ENCODE results near the gene RNFT2. TPM values are rescaled to one million over a fixed set of nuclear protein-coding genes. Genes with fewer than 3 reads are reported as not detected.

RNFT2 gene
- under 1 TPM; 0.22 to 0.64 (median 0.50) TPM for total RNA-seq
- polyA plus RNA-seq = under 1 TPM; 0.04 to 0.36 (median 0.34) TPM
- long read RNA-seq, donor 1 = 0 reads
- long read RNA-seq, donor 2, partial matches to known transcripts = 0 of 1 reads
- long read RNA-seq, donor 2, other reads (novel, unspliced or antisense) = 1 of 1 reads

- WGBS, 3 donors = 0 to 1% (median 1%) methylated on average over 53 to 80 of the region's 80 CpGs
- peak within 1 kb of the TSS; percentile 78 for H3K27ac ChIP-seq
- intact Hi-C loops (cut with DNase I) = loop anchor here (2.0 to 5.0 kb wide), 2 partner anchors 79 to 83 kb away; no protein-coding TSS in a partner anchor
- H3K27me3 ChIP-seq (ENCODE audit: insufficient read depth in 3 of 3, low read length in 2 of 3) = no peaks in the 10 kb centered on the region
- peak within 1 kb of the TSS; percentile 86 for H3K4me3 ChIP-seq
- H3K9me3 ChIP-seq = no peaks in the 10 kb centered on the region
- peaks cover 0 to 26% of the 10 kb centered on the region in 2 donors for H3K36me3 ChIP-seq (ENCODE audit: insufficient read depth in 1 of 2, low read depth in 1 of 2)
- peaks cover 13% of the 10 kb centered on the region for H3K4me1 ChIP-seq
- peak; percentile 99 for DNase-seq
- TF ChIP-seq CTCF (IDR thresholded peaks at IDR 0.05) = no peak
- ATAC-seq = peak; percentile 100
Measured at GRCh38 chr12:116737774-116738657, at the start of gene RNFT2, which contains the start of gene SPRING1. RNFT2 (plus strand) TSS chr12:116738315; CDS start chr12:116740498, 2,183 bp downstream. SPRING1 (minus strand) TSS chr12:116738069; CDS start chr12:116737900, 169 bp downstream.

DNA sequence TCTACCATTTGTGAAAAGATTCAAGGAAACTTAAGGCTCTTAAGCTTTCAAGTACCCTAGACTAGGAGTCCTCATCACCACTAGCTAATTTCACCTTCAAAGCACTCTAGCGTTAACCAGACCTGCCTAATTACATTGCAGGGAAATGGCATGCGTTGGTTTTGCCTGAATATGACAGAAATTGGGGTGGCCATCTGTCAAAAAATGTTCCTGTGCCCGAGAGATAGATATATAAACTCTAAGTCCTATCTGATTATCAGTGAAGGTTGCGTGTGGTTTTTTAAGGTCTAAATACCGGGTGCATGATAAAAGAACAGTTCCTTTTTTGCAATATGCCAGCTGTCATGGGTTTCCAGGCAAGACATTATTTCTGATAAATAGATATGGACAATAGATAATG lies 48.6 kb upstream of the RNFT2 start:
- WGBS, 3 donors = 71 to 79% (median 78%) methylated on average over 5 of the region's 5 CpGs
- no peak for ATAC-seq

DNA sequence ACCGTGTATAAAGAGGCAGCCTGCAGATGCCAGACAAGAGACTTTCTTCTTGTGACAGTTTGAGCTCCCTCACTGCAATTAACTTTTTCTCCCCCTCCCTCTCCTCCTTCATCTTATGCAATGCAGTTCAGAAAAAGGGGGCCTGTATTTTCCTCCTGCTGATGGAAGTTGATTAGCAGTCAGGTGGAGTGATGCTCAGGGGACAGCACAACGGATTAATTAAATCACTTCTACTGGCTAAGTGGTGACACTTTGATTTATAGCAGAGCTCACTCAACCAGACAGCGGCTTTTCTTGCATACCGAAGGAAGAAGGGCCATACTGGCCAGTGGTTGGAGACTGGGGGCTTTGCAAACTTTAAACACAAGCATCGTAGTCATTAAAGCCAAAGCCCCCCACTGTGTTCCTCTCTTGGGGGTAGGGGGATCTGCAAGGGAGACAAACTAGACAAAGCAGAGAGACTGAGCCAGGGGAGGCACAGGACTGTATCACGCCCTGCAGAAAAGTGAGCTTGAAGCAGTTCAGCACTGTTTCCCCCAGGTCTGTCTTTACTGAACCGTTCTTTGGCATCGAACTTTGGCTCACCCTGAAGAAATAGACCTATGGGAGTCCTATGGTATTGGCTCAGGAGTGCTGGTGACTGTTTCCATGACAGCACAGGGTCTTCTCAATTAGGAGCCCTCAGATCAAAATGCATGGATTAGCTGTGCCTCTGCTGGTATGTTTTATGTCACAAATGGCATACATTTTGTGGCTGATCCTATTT lies 48.0 kb upstream of the RNFT2 start:
- DNase-seq (no peak), ATAC-seq (no peak)
- intact Hi-C loops (cut with DNase I) = no loop called here
- Histone ChIP-seq H3K4me3 (no peak overlapping the region), H3K27me3 (ENCODE audit: insufficient read depth in 3 of 3, low read length in 2 of 3) (peaks cover 4 to 19% (median 11%) of the 10 kb centered on the region in 3 donors), H3K36me3 (ENCODE audit: insufficient read depth in 1 of 2, low read depth in 1 of 2) (no peaks in the 10 kb centered on the region), H3K9me3 (no peaks in the 10 kb centered on the region), H3K27ac (no peak overlapping the region), H3K4me1 (no peaks in the 10 kb centered on the region)
- TF ChIP-seq CTCF (IDR thresholded peaks at IDR 0.05) = no peak
- WGBS, 3 donors = 44 to 52% (median 44%) methylated on average over 8 of the region's 8 CpGs

More for the DNA sequence above, 48.6 kb upstream of the RNFT2 start:
- H3K4me3 ChIP-seq = no peak overlapping the region
- no peaks in the 10 kb centered on the region for H3K36me3 ChIP-seq (ENCODE audit: insufficient read depth in 1 of 2, low read depth in 1 of 2)
- H3K4me1 ChIP-seq = no peaks in the 10 kb centered on the region
- no peak for TF ChIP-seq CTCF (IDR thresholded peaks at IDR 0.05)
- no peak overlapping the region for H3K27ac ChIP-seq
- H3K9me3 ChIP-seq = no peaks in the 10 kb centered on the region
- no peak for DNase-seq
- intact Hi-C loops (cut with DNase I) = no loop called here
- peaks cover 4 to 19% (median 8%) of the 10 kb centered on the region in 3 donors for H3K27me3 ChIP-seq (ENCODE audit: insufficient read depth in 3 of 3, low read length in 2 of 3)

- 94 to 97% (median 94%) methylated on average over 7 of the region's 7 CpGs for WGBS, 3 donors
- DNase-seq (no peak), ATAC-seq (no peak)
- Histone ChIP-seq H3K36me3 (ENCODE audit: insufficient read depth in 1 of 2, low read depth in 1 of 2) (no peaks in the 10 kb centered on the region), H3K9me3 (no peaks in the 10 kb centered on the region), H3K27me3 (ENCODE audit: insufficient read depth in 3 of 3, low read length in 2 of 3) (peaks cover 4 to 19% (median 11%) of the 10 kb centered on the region in 3 donors), H3K4me1 (no peaks in the 10 kb centered on the region), H3K4me3 (no peak overlapping the region), H3K27ac (no peak overlapping the region)
- intact Hi-C loops (cut with DNase I) = no loop called here
- TF ChIP-seq CTCF (IDR thresholded peaks at IDR 0.05) = no peak
Measured at GRCh38 chr12:116691205-116691604, 46.9 kb upstream of the RNFT2 start.
